Measurements from ENCODE around the gene EYS. TPM values are rescaled to one million over a fixed set of nuclear protein-coding genes. Genes with fewer than 3 reads are reported as not detected.

Gene EYS
- total RNA-seq, 2 experiments from 2014 or later: not detected

GRCh38 chr6:63783096-63783495, 1923.9 kb downstream of the EYS start:
- intact Hi-C loops (cut with DNase I, micrococcal nuclease): no loop called here
- no peaks in the 10 kb centered on the region for H3K4me1 ChIP-seq (ENCODE audit: insufficient read depth, low read length)
- Mint-ChIP-seq H3K4me3 (no peak overlapping the region), H3K27ac (no peak overlapping the region), H3K36me3 (ENCODE audit: low read depth) (no peaks in the 10 kb centered on the region), H3K4me1 (ENCODE audit: low read depth) (no peaks in the 10 kb centered on the region), H3K9me3 (peaks cover 2% of the 10 kb centered on the region), H3K27me3 (peaks cover 44% of the 10 kb centered on the region)
- H3K9me3 ChIP-seq (ENCODE audit: control insufficient read depth in 1 of 2, insufficient read depth in 1 of 2, low read length in 2 of 2): no peaks in the 10 kb centered on the region
- H3K36me3 ChIP-seq (ENCODE audit: insufficient read depth, low read length): no peaks in the 10 kb centered on the region
- ChIA-PET CTCF (interaction anchor here (0.6 kb wide), 1 partner anchor 76 kb away, joined by 3 read pairs; no protein-coding TSS in a partner anchor), POLR2A (no interaction called here)
- no peak overlapping the region for H3K27ac ChIP-seq (ENCODE audit: low read depth in 1 of 2, low read length in 2 of 2)
- no peak overlapping the region for H3K4me3 ChIP-seq (ENCODE audit: low read length)
- ATAC-seq (ENCODE audit: poor library complexity): no peak
- TF ChIP-seq CTCF (IDR thresholded peaks at IDR 0.05): no peak
- H3K27me3 ChIP-seq (ENCODE audit: control insufficient read depth in 1 of 2, insufficient read depth in 2 of 2, low read length in 2 of 2): peaks cover 2 to 4% of the 10 kb centered on the region in 2 experiments
- DNase-seq: no peak

- ChIA-PET CTCF (no interaction called here), POLR2A (no interaction called here)
- Histone ChIP-seq H3K36me3 (ENCODE audit: insufficient read depth, low read length) (no peaks in the 10 kb centered on the region), H3K4me3 (ENCODE audit: low read length) (no peak overlapping the region), H3K9me3 (ENCODE audit: control insufficient read depth in 1 of 2, insufficient read depth in 1 of 2, low read length in 2 of 2) (no peaks in the 10 kb centered on the region), H3K4me1 (ENCODE audit: insufficient read depth, low read length) (no peaks in the 10 kb centered on the region), H3K27ac (ENCODE audit: low read depth in 1 of 2, low read length in 2 of 2) (no peak overlapping the region), H3K27me3 (ENCODE audit: control insufficient read depth in 1 of 2, insufficient read depth in 2 of 2, low read length in 2 of 2) (peaks cover 2 to 5% of the 10 kb centered on the region in 2 experiments)
- no peak overlapping the region for H3K4me3 Mint-ChIP-seq
- no peaks in the 10 kb centered on the region for H3K9me3 Mint-ChIP-seq
- ATAC-seq (ENCODE audit: poor library complexity): no peak
- no peaks in the 10 kb centered on the region for H3K4me1 Mint-ChIP-seq (ENCODE audit: low read depth)
- no peaks in the 10 kb centered on the region for H3K36me3 Mint-ChIP-seq (ENCODE audit: low read depth)
- intact Hi-C loops (cut with DNase I, micrococcal nuclease): no loop called here
- H3K27ac Mint-ChIP-seq: no peak overlapping the region
- H3K27me3 Mint-ChIP-seq: peaks cover 38% of the 10 kb centered on the region
- TF ChIP-seq CTCF (IDR thresholded peaks at IDR 0.05): no peak
- no peak for DNase-seq
Observed at GRCh38 chr6:63774961-63775360, 1932.1 kb downstream of the EYS start.

DNA sequence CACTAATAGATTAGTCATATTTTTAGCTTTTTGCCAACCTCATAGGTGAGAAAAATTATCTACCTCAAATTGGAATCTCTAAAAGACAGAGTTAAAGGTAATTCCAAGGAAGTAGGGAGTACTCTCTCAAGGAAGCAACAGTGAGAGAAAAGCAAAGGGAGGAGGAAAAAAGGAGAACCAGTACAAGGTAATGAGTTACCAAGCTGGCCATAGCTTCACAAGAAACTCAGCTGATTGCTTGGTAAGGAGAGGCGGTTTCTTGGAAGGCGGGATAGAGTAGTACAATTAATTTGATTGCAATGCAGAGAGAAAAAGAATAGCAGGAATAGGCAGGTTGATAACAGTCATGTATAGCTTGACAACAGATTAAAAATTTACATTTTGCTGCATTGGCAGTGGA, 1933.8 kb downstream of the EYS start:
- TF ChIP-seq CTCF (IDR thresholded peaks at IDR 0.05): no peak
- no peak overlapping the region for H3K4me3 Mint-ChIP-seq
- CTCF ChIA-PET: interaction anchor here (1.0 kb wide), 1 partner anchor 9 kb away, joined by 3 read pairs; no protein-coding TSS in a partner anchor
- H3K36me3 ChIP-seq (ENCODE audit: insufficient read depth, low read length): no peaks in the 10 kb centered on the region
- ATAC-seq (ENCODE audit: poor library complexity) (no peak), DNase-seq (no peak)
- no peaks in the 10 kb centered on the region for H3K4me1 ChIP-seq (ENCODE audit: insufficient read depth, low read length)
- H3K27me3 Mint-ChIP-seq: peaks cover 42% of the 10 kb centered on the region
- peaks cover 0 to 5% of the 10 kb centered on the region in 2 experiments for H3K27me3 ChIP-seq (ENCODE audit: control insufficient read depth in 1 of 2, insufficient read depth in 2 of 2, low read length in 2 of 2)
- no peaks in the 10 kb centered on the region for H3K9me3 ChIP-seq (ENCODE audit: control insufficient read depth in 1 of 2, insufficient read depth in 1 of 2, low read length in 2 of 2)
- no peaks in the 10 kb centered on the region for H3K9me3 Mint-ChIP-seq
- no peaks in the 10 kb centered on the region for H3K4me1 Mint-ChIP-seq (ENCODE audit: low read depth)
- H3K27ac Mint-ChIP-seq: no peak overlapping the region
- no peak overlapping the region for H3K4me3 ChIP-seq (ENCODE audit: low read length)
- POLR2A ChIA-PET: no interaction called here
- intact Hi-C loops (cut with DNase I, micrococcal nuclease): no loop called here
- H3K27ac ChIP-seq (ENCODE audit: low read depth in 1 of 2, low read length in 2 of 2): no peak overlapping the region
- H3K36me3 Mint-ChIP-seq (ENCODE audit: low read depth): no peaks in the 10 kb centered on the region
